Measurements from ENCODE around the gene CD2BP2. TPM values are rescaled to one million over a fixed set of nuclear protein-coding genes. Genes with fewer than 3 reads are reported as not detected.

The CD2BP2 gene
- total and polyA plus RNA-seq, 2 experiments from 2014 or later, result 41.0 to 45.1 TPM

GRCh38 chr16:30358990-30359870 is 4.1 kb upstream of the CD2BP2 start:
- H3K36me3 ChIP-seq (replicated peaks; ENCODE audit: insufficient read depth, low read depth), result no peaks in the 10 kb centered on the region
- TF ChIP-seq EZH2phosphoT487 (IDR thresholded peaks at IDR 0.05; ENCODE audit: low read depth, severe bottlenecking, unreplicated experiment), result no peak
- TF ChIP-seq EZH2 (IDR thresholded peaks at IDR 0.05; ENCODE audit: borderline replicate concordance), result no peak
- no peak for TF ChIP-seq CTCF (IDR thresholded peaks at IDR 0.05; ENCODE audit: poor library complexity)

GRCh38 chr16:30358577-30358936 is 3.4 kb upstream of the CD2BP2 start:
- Histone ChIP-seq H3K27ac (no peak overlapping the region), H3K27me3 (no peaks in the 10 kb centered on the region), H3K4me1 (ENCODE audit: insufficient read depth) (peaks cover 13% of the 10 kb centered on the region), H4K20me1 (ENCODE audit: insufficient read depth, poor library complexity, severe bottlenecking) (peaks cover 3% of the 10 kb centered on the region), H3K9me3 (ENCODE audit: low read depth) (no peaks in the 10 kb centered on the region), H3K79me2 (peaks cover 45% of the 10 kb centered on the region), H3K9me2 (replicated peaks; ENCODE audit: insufficient read depth) (no peaks in the 10 kb centered on the region), H3K36me3 (replicated peaks; ENCODE audit: insufficient read depth, low read depth) (no peaks in the 10 kb centered on the region), H3K4me3 (no peak overlapping the region), H3K4me2 (no peak overlapping the region), H2AFZ (no peak overlapping the region)
- TF ChIP-seq EZH2phosphoT487 (IDR thresholded peaks at IDR 0.05; ENCODE audit: low read depth, severe bottlenecking, unreplicated experiment), result no peak
- TF ChIP-seq CTCF (IDR thresholded peaks at IDR 0.05; ENCODE audit: poor library complexity), result no peak
- no peak for TF ChIP-seq EZH2 (IDR thresholded peaks at IDR 0.05; ENCODE audit: borderline replicate concordance)
- DNase-seq (ENCODE audit: low spot score), result no peak
- WGBS (ENCODE audit: low lambda C conversion rate, missing lambda C conversion rate), result 97% methylated on average over 9 of the region's 9 CpGs

More at GRCh38 chr16:30358990-30359870, 4.1 kb upstream of the CD2BP2 start:
- Histone ChIP-seq H3K4me1 (ENCODE audit: insufficient read depth) (peaks cover 7% of the 10 kb centered on the region), H3K9me3 (ENCODE audit: low read depth) (no peaks in the 10 kb centered on the region), H3K4me3 (no peak overlapping the region), H2AFZ (no peak overlapping the region), H3K79me2 (peaks cover 45% of the 10 kb centered on the region), H4K20me1 (ENCODE audit: insufficient read depth, poor library complexity, severe bottlenecking) (peaks cover 3% of the 10 kb centered on the region), H3K27me3 (no peaks in the 10 kb centered on the region), H3K27ac (no peak overlapping the region), H3K9me2 (replicated peaks; ENCODE audit: insufficient read depth) (no peaks in the 10 kb centered on the region), H3K4me2 (no peak overlapping the region)
- DNase-seq (ENCODE audit: low spot score), result no peak
- 96% methylated on average over 28 of the region's 28 CpGs for WGBS (ENCODE audit: low lambda C conversion rate, missing lambda C conversion rate)

- H4K20me1 ChIP-seq (ENCODE audit: insufficient read depth, poor library complexity, severe bottlenecking), result peaks cover under 1% of the 10 kb centered on the region
- no peak overlapping the region for H3K4me3 ChIP-seq
- DNase-seq (ENCODE audit: low spot score), result no peak
- WGBS (ENCODE audit: low lambda C conversion rate, missing lambda C conversion rate), result 93% methylated on average over 27 of the region's 37 CpGs
- no peaks in the 10 kb centered on the region for H3K27me3 ChIP-seq
- no peak for TF ChIP-seq CTCF (IDR thresholded peaks at IDR 0.05; ENCODE audit: poor library complexity)
- no peak for TF ChIP-seq EZH2phosphoT487 (IDR thresholded peaks at IDR 0.05; ENCODE audit: low read depth, severe bottlenecking, unreplicated experiment)
- TF ChIP-seq EZH2 (IDR thresholded peaks at IDR 0.05; ENCODE audit: borderline replicate concordance), result no peak
- H3K79me2 ChIP-seq, result peaks cover 44% of the 10 kb centered on the region
- H2AFZ ChIP-seq, result no peak overlapping the region
- H3K9me2 ChIP-seq (replicated peaks; ENCODE audit: insufficient read depth), result no peaks in the 10 kb centered on the region
- no peaks in the 10 kb centered on the region for H3K9me3 ChIP-seq (ENCODE audit: low read depth)
- H3K4me1 ChIP-seq (ENCODE audit: insufficient read depth), result peaks cover 13% of the 10 kb centered on the region
- no peaks in the 10 kb centered on the region for H3K36me3 ChIP-seq (replicated peaks; ENCODE audit: insufficient read depth, low read depth)
- H3K4me2 ChIP-seq, result no peak overlapping the region
- no peak overlapping the region for H3K27ac ChIP-seq
These were observed 2.8 kb upstream of the CD2BP2 start for GRCh38 chr16:30357715-30358576.
